K562 (cell line): ENCODE results near the gene MILR1. TPM values are rescaled to one million over a fixed set of nuclear protein-coding genes. Genes with fewer than 3 reads are reported as not detected.

Experiments used
- GTF2E2 ChIP-seq: fragments of 200-800 bp; sonication (Bioruptor generic); IDR thresholded peaks from 2 replicates; pipeline ENCODE4 v1.6.1; 2016; ENCODE audit warnings: missing genetic modification characterization, missing compliant biosample characterization
- HMGXB4 ChIP-seq: sonication (generic); formaldehyde crosslinking; IDR thresholded peaks from 2 replicates; pipeline ENCODE4 v1.8.1; 2023; ENCODE audit warnings: mild to moderate bottlenecking, missing genetic modification reagents
- NELFE ChIP-seq: IDR thresholded peaks from 2 replicates; pipeline ENCODE4 v1.6.1; 2011; ENCODE audit warnings: mild to moderate bottlenecking; ENCODE audit not compliant: insufficient read depth, insufficient read length
- NFXL1 ChIP-seq: fragments of 450-650 bp; formaldehyde crosslinking; IDR thresholded peaks from 2 replicates; pipeline ENCODE4 v1.4.0; 2021; ENCODE audit warnings: mild to moderate bottlenecking
- POLR2AphosphoS5 ChIP-seq: IDR thresholded peaks from 2 replicates; pipeline ENCODE4 v1.6.1; 2011; ENCODE audit warnings: mild to moderate bottlenecking, low read depth, low read length, moderate library complexity; ENCODE audit not compliant: control insufficient read depth, insufficient read depth
- PREB ChIP-seq: sonication (generic); formaldehyde crosslinking; IDR thresholded peaks from 2 replicates; pipeline ENCODE4 v1.8.1; 2023; ENCODE audit warnings: mild to moderate bottlenecking, missing genetic modification reagents
- PTRF ChIP-seq: fragments of 450-650 bp; IDR thresholded peaks from 2 replicates; pipeline ENCODE4 v1.6.1; 2016; ENCODE audit warnings: mild to moderate bottlenecking, missing genetic modification characterization, missing compliant biosample characterization
- REST ChIP-seq, 2 experiments: fragments of 450-650 bp; formaldehyde crosslinking in 1 of 2; IDR thresholded peaks; 2 replicates each; pipeline versions ENCODE4 v1.4.0 to v1.6.1; 2014 to 2020; ENCODE audit warnings: mild to moderate bottlenecking in 2 of 2, borderline replicate concordance in 1 of 2, low read depth in 1 of 2
- STAT5A ChIP-seq: IDR thresholded peaks from 2 replicates; pipeline ENCODE4 v1.6.1; 2012; ENCODE audit warnings: low read length, inconsistent platforms, borderline replicate concordance
- SUPT5H ChIP-seq: fragments of 450-650 bp; IDR thresholded peaks from 2 replicates; pipeline ENCODE4 v1.6.1; 2016
- TCFL5 ChIP-seq: fragments of 250-450 bp; sonication (Bioruptor Pico); conservative IDR thresholded peaks from 2 replicates; pipeline ENCODE4 v1.6.1; 2021; ENCODE audit warnings: mild to moderate bottlenecking, moderate library complexity, matching md5 sums
- TGIF2 ChIP-seq: sonication (generic); formaldehyde crosslinking; IDR thresholded peaks from 2 replicates; pipeline ENCODE4 v1.8.1; 2022; ENCODE audit warnings: mild to moderate bottlenecking, missing genetic modification reagents, moderate library complexity
- ZNF224 ChIP-seq: sonication (generic); formaldehyde crosslinking; IDR thresholded peaks from 2 replicates; pipeline ENCODE4 v1.8.0; 2022; ENCODE audit warnings: mild to moderate bottlenecking, missing genetic modification reagents
- ZNF551 ChIP-seq: fragments of 250-450 bp; sonication (Bioruptor Pico); IDR thresholded peaks from 2 replicates; pipeline ENCODE4 v1.5.0; 2021; ENCODE audit warnings: mild to moderate bottlenecking, moderate library complexity
- polyA plus RNA-seq, 8 experiments: library from polyadenylated mRNA; depleted of rRNA in 4 of 8; stranded (reverse) in 5 of 8; unstranded in 3 of 8; fragments of >200 nt; fragmentation: Nextera tagmentation in 2 of 8; fragmentation: Illumina TruSeq in 1 of 8; extraction: Ambion mirVana in 2 of 8; extraction: Trizol in 1 of 8; gene quantifications; 2 replicates each; pipeline versions ENCODE4 v1.2.1 to v1.2.3, GENCODE V29; 2011 to 2014; ENCODE audit warnings: inconsistent platforms in 1 of 8, missing spikeins in 1 of 8
- total RNA-seq, 7 experiments: library from RNA; depleted of rRNA in 6 of 7; stranded (reverse); fragments of >200 nt in 6 of 7; fragmentation: Illumina TruSeq in 2 of 7; extraction: Trizol in 2 of 7; gene quantifications; 2 replicates each; pipeline versions ENCODE4 v1.2.1 to v1.2.3, GENCODE V29; 2011 to 2021; ENCODE audit warnings: low replicate concordance in 1 of 7

The MILR1 gene
- total and polyA plus RNA-seq, 9 of the 15 experiments (the other 6 are each of a cell fraction or from before 2014, with no cell fraction given): 3.8 to 14.1 (median 7.1) TPM

GRCh38 chr17:64499805-64500486, 51.0 kb downstream of the MILR1 start (continued):
- peak; percentile 57; the same call in 1 of the 2 replicates for TF ChIP-seq HMGXB4
- no peak for TF ChIP-seq GTF2E2 (tag)
- TF ChIP-seq ZNF551 (CRISPR knock-in tag): 0 out of 2 replicates have a peak, but pooled peaks have one; percentile 15
- TF ChIP-seq REST (IDR thresholded peaks at IDR 0.05; ENCODE audit: borderline replicate concordance): no peak
- TF ChIP-seq REST (CRISPR knock-in tag; IDR thresholded peaks at IDR 0.05; ENCODE audit: low read depth): no peak
- TF ChIP-seq PREB (CRISPR knock-in tag): 0 out of 2 replicates have a peak, but pooled peaks have one; percentile 49
- TF ChIP-seq TCFL5 (CRISPR knock-in tag): no peak
- no peak for TF ChIP-seq ZNF224 (CRISPR knock-in tag)
- TF ChIP-seq POLR2AphosphoS5: peak; percentile 59; the same call in 1 of the 2 replicates
- peak; percentile 89 for TF ChIP-seq NFXL1
- TF ChIP-seq NELFE: no peak
- TF ChIP-seq STAT5A: no peak
- 0 out of 2 replicates have a peak, but pooled peaks have one; percentile 47 for TF ChIP-seq SUPT5H
- 0 out of 2 replicates have a peak, but pooled peaks have one; percentile 65 for TF ChIP-seq TGIF2 (CRISPR knock-in tag)
- no peak for TF ChIP-seq PTRF (tag)
